NCI-H1048 (cell line): ENCODE data around the gene SLC19A1.

Experiments used
- DNase-seq: peaks from one replicate; lab custom pipeline; 2025; lab: John Stamatoyannopoulos, UW

The SLC19A1 gene

DNA sequence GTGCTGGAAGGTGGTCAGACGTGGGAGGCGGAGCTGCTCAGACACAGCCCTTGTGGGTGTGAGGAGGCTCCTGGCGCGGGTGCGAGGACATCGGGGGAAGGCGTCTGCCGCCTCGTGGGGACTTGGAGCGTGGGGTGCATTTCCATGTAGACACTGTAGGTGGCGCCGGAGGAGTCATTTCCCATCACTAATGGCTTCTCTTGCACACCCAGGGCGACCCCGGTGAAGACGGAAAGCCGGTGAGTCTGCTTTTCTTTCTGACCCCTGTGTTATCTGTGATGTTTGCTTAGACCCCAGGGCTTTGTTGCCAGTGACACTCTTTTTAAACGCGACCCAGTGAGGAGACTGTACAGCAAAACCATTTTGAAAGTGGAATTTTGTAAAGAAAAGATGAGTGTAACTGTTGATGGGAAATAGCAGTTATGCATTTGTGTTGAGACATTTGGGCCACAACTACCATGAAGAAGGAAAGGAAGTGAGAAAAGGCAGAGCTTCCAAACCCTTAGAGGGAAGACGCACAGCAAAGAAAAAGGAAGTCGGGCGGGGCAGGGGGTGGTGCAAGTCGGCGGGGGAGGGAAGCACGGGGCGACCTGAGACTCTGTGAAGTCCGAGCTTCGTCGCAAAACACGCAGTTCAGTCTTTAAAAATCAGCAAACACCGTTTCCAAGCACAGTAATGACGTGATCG is 64.0 kb downstream of the SLC19A1 start:
- DNase-seq, result peak; percentile 25

GRCh38 chr21:45477176-45478114 is 64.8 kb downstream of the SLC19A1 start:
- no peak for DNase-seq

- DNase-seq, result no peak
These were observed 65.7 kb downstream of the SLC19A1 start for GRCh38 chr21:45476582-45476981.

- no peak for DNase-seq
These were observed 66.3 kb downstream of the SLC19A1 start for GRCh38 chr21:45475797-45476570.

- DNase-seq, result no peak
These were observed 67.1 kb downstream of the SLC19A1 start for GRCh38 chr21:45475004-45475685.

DNA sequence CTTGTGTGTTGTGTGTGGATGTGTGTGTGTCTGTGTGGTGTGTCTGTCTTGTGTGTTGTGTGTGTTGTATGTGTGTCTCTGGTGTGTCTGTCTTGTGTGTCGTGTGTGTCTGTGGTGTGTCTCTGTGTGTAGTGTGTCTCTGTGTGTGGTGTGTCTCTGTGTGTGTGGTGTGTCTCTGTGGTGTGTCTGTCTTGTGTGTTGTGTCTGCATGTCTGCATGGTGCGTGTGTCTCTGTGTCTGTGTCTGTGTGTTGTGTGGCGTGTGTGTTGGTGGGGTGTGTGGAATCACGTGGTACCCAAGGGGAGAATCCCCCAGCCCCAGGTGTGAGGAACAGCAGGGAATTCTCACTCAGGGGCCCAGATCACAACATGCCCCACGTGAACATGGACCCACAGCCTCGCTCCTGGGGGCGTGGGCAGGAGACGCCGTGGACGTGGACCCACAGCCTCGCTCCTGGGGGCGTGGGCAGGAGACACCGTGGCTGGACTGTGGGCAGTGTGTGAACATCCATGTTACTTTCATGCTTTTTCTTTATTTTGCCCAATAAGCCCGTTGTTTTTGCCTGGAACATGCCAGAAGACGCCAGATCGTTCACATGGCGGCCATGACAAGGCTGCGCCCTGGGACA is 67.8 kb downstream of the SLC19A1 start:
- no peak for DNase-seq

- DNase-seq, result no peak
These were observed 68.5 kb downstream of the SLC19A1 start for GRCh38 chr21:45473496-45474322.

GRCh38 chr21:45472445-45473365 is 69.5 kb downstream of the SLC19A1 start:
- no peak for DNase-seq

DNA sequence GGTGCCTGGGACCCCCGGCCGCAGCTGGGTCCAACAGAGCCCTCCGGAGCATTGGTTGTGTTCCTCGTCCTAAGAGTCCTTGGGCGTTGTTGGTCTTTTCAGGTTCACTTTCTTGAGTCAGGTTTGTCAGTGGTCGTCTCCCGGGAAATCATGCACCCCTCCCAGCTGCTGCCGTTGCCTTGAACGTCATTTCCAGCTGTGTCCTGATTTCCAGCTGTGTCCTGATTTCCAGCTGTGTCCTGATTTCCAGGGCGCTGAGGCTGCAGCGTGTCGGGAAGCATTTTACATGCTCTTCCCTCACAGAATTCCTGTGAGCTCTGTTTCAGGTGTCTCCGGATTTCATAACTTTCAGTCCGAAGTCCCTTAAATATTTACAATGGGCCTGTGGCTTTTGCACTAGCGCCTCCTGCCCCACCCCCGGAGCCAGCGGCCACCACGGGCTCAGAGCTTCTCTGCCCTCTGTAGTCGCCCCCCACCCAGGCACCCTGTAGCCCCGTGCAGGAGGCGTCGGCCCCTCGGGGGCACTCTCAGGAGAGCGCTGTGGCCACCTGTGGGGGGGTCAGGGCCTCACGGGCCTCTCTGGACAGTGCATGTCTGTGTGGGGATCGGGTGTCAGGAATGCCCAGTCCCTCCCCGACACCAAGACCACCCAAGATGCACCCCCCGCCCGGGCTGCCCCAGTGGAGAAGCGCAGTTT is 70.6 kb downstream of the SLC19A1 start:
- no peak for DNase-seq

DNA sequence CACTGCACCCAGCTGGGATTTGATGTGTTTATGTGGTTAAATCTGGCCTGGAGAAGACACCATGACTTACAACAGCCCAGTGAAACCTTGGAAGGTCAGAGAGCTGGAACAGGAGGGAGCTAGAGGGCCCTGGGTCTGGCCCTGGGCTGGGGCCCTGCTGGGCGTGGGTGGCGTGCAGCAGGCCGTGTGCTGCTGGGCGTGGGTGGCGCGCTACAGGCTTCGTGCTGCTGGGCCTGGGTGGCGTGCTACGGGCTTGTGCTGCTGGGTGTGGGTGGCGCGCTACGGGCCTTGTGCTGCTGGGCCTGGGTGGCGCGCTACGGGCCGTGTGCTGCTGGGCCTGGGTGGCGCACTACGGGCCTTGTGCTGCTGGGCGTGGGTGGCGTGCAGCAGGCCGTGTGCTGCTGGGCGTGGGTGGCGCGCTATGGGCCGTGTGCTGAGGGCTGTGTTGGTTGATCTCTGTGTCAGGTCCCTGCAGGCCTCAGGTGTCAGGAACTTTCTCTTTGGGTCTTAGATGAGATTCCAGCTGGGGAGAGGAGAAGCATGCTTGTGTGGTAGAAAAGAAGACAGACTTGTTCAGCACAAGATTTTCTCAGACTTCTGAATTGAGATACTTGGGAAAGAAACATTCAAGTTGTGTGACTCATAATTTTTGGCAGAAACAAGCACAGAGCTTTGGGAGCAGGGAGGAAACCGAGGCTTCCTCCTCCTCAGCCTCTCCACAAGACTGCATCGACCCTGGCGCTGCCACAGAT is 71.3 kb downstream of the SLC19A1 start:
- no peak for DNase-seq

GRCh38 chr21:45470087-45470515 is 72.1 kb downstream of the SLC19A1 start:
- DNase-seq, result no peak

DNA sequence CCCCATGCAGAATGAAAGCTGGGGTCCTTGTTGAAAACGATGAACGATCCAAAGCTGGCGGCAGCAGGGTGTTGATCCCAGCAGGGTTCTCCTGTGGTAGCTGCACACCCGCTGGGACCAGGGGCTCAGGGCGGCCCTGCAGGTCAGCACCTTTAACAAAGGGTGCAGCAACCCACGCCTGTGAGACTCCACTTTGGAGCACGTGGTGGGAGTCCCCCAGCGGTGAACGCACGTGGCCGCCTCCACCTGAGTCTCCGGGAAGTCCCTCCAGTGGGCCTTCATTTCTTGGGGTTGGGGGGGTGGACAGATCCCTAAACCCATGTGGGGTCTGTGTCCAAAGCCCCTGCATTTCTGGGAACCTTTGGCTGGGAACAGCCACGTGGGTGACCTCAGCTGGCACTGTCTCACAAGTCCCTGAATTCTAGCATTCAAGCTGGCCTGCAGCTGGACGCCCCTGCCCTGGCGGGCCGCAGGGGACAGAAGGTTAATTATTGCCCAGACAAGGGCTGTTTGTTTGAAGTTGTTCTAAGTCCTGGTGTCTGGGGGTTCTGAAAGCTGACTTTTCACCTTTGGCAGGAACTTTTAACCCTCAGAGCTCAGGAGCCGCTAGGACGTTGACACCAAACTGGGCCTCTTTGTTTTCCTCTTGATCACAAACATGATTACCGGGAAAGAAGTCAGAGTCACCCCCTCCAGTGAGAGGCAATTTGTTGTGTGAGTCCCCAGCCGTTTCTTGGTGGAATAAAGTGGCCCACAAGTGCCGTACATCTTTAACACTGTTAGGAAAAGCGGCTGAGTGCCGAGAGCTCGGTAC is 72.8 kb downstream of the SLC19A1 start:
- DNase-seq, result no peak

DNA sequence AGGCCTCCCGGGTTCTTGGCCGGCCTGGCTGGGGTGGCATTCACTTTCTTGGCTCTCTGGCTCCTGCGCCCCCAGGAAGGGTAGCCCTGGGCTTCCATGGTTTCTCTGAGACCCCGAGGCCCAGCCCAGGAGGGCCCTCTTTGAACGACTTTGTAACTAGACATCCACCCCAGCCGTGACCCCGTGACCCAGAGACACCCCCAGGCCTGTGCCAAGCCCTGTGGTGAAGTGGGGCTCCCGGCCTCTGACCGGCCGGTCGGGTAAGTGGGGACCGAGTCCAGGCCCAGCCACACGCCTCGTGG is 73.3 kb downstream of the SLC19A1 start:
- no peak for DNase-seq

DNA sequence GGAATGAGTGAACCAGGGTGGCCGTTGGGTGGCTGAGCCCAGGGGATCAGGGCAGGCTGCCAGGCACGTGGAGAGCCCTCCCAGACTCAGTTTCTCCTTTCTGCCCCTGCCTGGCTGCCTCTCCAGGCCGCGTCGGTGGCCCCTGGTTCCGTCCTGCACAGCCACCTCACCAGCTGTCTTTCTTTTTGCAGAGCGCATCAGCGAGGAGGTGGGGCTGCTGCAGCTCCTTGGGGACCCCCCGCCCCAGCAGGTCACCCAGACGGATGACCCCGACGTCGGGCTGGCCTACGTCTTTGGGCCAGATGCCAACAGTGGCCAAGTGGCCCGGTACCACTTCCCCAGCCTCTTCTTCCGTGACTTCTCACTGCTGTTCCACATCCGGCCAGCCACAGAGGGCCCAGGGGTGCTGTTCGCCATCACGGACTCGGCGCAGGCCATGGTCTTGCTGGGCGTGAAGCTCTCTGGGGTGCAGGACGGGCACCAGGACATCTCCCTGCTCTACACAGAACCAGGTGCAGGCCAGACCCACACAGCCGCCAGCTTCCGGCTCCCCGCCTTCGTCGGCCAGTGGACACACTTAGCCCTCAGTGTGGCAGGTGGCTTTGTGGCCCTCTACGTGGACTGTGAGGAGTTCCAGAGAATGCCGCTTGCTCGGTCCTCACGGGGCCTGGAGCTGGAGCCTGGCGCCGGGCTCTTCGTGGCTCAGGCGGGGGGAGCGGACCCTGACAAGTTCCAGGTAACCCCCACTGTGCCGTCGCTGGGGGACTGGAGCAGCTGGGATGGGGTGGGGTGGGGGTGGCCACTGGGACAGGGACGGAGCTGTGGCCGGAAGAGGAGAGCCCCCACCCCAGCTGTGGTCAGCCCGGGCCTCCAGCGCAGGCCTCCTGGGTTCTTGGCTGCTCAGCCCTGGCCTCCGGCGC is 73.9 kb downstream of the SLC19A1 start:
- DNase-seq, result no peak

DNA sequence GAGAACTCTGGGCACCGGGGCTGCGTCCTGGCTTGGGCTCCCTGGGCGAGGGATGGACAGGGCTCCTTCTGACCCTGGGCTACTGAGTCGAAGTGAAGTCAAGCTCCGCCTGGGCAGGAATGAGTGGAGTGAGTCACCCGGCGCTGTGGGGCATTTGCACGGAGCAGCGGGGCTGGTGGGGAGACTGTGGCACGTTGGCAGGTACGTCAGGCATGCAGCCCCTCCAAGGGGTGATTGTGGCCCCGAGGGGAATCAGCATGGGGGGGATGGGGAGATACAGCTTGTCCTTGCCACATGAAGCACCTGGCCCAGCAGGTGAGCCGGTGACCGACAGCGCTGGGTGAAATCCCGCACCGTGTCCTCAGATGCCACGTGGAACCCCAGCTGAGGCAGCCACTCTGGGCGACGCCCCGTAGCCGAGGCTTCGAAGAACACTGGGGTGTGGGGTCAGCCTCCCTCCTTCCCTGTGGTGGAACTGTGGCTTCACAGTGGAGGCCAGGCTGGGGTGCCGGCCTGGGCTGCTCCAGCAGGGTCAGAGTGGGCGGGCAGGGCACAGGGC is 74.9 kb downstream of the SLC19A1 start:
- DNase-seq, result no peak
